Panc1 (cell line): ENCODE data around the gene QKI.

ENCODE experiments used
- CTCF ChIP-seq: fragments of 450-650 bp; IDR thresholded peaks from 2 replicates; pipeline ENCODE4 v1.5.1; 2017; ENCODE audit warnings: mild to moderate bottlenecking
- POLR2AphosphoS5 ChIP-seq: IDR thresholded peaks from 2 replicates; pipeline ENCODE4 v1.6.1; 2012; ENCODE audit warnings: mild to moderate bottlenecking, low read depth, low read length, moderate library complexity
- REST ChIP-seq, 2 experiments: IDR thresholded peaks; 2 replicates each; pipeline ENCODE4 v1.6.1; 2011 to 2012; ENCODE audit warnings: low read depth in 2 of 2, control low read depth in 1 of 2, low read length in 1 of 2, mild to moderate bottlenecking in 1 of 2, moderate library complexity in 1 of 2; ENCODE audit not compliant: insufficient read depth in 1 of 2
- SIN3A ChIP-seq: IDR thresholded peaks from 2 replicates; pipeline ENCODE4 v1.6.1; 2012; ENCODE audit warnings: low read depth, mild to moderate bottlenecking, low read length, moderate library complexity, borderline replicate concordance; ENCODE audit not compliant: insufficient read depth
- TCF7L2 ChIP-seq: IDR thresholded peaks from 2 replicates; pipeline ENCODE4 v1.6.1; 2011; ENCODE audit warnings: mild to moderate bottlenecking, low read depth, low read length, inconsistent platforms

- TF ChIP-seq CTCF, result no peak
- TF ChIP-seq REST (IDR thresholded peaks at IDR 0.05; ENCODE audit: insufficient read depth in 1 of 2, low read depth in 2 of 2, low read length in 1 of 2), result no peak
- no peak for TF ChIP-seq POLR2AphosphoS5
- TF ChIP-seq TCF7L2, result no peak
- no peak for TF ChIP-seq SIN3A
Measured at GRCh38 chr6:163489584-163489983, 75.1 kb downstream of the QKI start.
